Stimulated activated CD8-positive, alpha-beta memory T cell treated with anti-CD3 and anti-CD28 coated beads, Interleukin-12 subunit alpha, Interleukin-12 subunit beta, amount 100 ng/mL, for 4 hours (primary cell): ENCODE data around the gene CA6.
A peak's percentile ranks its signal among the peaks of the same experiment; 100 is the strongest.
"Not testable (repeated sequence)": the region's sequence is repeated elsewhere in the genome, so short reads cannot be mapped to it uniquely, and the experiment has no call there.

Experiments
- DNase-seq: peaks from one replicate; pipeline ENCODE4 v3.0.0-alpha.2; 2020; ENCODE audit warnings: low read depth

Gene CA6

GRCh38 chr1:9004700-9005394 lies 59.2 kb downstream of the CA6 start:
- DNase-seq = peak; percentile 57

GRCh38 chr1:9005395-9005708 lies 59.7 kb downstream of the CA6 start:
- no peak for DNase-seq

- no peak for DNase-seq
Observed at GRCh38 chr1:9006956-9007615, 61.4 kb downstream of the CA6 start.

DNA sequence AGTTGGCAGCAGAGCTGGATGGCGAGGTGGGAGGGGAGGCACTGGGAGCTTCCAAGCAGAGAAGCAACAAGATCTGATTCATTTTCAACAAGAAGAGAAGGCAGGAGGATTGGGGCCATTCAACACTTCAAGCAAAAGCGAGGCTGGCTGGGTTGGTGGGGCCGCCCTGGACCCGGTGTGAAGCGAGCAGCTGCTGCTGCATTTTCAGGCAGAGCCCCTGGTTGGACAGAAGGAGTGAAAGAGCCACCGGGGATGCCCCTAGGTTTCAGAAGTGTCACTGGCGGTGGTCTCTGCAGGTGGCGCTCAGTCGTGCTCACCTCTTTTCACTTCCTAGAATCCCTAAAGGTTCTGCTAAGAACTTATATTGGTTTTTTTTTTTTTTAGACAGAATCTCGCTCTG lies 62.6 kb downstream of the CA6 start:
- no peak for DNase-seq

GRCh38 chr1:9009438-9010370 lies 64.0 kb downstream of the CA6 start:
- no peak for DNase-seq

GRCh38 chr1:9010781-9011323 lies 65.2 kb downstream of the CA6 start:
- DNase-seq = no peak

- no peak for DNase-seq
Observed at GRCh38 chr1:9013819-9014218, 68.2 kb downstream of the CA6 start.

DNA sequence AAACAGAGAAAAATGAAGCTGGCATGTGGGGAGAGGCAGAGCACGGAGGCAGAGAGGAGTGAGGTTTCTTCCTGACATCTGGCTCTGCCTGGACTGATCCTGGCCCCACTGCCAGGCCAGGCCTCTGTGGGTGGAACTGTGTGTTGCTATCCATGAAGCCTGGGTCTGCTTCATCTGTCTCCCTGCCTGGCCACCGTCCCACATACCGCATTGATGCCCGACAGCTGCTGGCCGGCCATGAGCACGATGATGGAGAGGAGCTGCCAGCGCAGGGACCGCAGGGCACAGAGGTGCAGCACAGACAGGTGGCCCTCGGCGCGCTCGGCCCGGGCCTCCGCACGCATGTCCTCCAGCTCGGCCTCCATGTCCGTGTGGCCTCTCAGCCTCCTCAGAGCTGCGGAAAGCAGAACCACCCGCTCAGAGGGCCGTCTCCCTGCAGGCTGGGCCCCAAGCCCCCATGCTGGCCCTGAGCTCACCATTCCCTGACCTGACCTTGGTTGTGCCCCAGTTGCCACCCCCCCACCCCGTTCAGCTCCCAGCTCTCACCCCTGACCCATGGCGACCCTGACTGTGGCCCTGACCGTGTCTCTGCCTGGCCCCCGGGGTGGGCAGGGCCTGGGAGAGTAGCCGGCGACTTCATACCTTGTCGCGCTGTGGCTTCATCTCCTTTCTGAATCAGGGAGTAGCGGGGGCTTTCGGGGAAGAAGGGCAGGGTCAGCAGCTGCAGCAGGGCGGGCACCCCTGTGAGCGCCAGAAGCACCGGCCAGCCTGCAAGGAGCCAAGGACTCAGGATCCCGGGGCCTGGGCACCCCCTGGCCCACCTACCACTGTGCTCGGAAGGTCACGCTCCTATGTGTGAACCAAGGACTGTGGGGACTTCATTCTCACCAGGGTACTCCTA lies 69.1 kb downstream of the CA6 start:
- DNase-seq = no peak

GRCh38 chr1:9016455-9016854 lies 70.8 kb downstream of the CA6 start:
- DNase-seq = no peak

GRCh38 chr1:9018333-9018732 lies 72.7 kb downstream of the CA6 start:
- DNase-seq = no peak

GRCh38 chr1:9019896-9020295 lies 74.2 kb downstream of the CA6 start:
- no peak for DNase-seq

DNA sequence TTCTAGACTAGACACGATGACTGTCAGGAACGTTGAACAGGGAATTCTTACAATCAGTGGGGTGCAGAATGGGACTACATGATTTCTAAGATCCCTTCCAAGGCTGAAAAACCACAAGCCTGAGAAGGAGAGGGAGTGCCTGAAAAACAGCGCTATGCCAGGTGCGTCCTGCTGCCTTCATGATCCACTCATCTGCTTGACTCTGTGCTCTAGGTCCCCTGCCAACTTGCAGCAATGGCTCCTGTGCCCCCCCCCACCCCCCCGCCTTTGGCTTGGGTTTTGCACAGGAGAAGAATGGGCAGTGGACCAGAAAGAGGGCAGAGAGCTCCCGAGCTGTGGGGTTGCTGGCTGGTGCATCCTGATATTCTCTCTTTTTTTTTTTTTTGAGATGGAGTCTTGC lies 74.6 kb downstream of the CA6 start:
- no peak for DNase-seq

DNA sequence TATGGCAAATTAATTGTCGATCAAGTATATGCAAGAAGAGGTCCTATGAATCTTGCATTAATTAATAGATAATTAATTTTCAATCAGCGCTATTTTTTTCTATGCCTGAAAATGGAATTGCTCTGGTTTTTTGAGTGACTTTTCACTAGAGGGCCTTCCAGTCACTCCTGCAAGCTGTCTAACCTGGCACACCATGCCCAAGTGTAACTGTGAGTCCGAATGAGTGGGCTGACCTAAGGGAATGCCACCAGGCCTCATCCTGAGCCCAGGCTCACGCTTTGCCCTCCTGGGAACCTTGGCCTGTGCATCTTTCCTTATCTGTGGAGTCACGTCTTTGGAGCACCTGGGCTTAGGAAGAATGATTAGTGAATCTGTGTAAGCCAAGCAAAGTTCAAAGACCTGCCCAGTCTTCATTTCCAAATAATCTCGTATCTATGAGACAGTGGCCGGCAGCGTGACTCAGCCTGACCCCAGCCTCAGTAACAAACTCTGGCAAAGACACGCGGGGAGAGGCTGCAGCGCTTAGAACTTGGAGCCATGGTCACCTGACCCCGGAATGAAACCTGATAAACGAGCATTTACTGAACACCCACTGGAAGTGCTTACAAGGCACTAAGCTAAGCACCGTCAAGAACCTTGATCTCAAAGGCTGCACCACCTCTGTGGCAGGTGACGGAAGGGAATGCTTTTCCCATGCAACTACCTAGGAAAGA lies 76.5 kb downstream of the CA6 start:
- DNase-seq = not testable (repeated sequence)

GRCh38 chr1:9022773-9023172 lies 77.1 kb downstream of the CA6 start:
- DNase-seq = no peak
